NOMO-1 treated with DMSO at 0.1 percent for 48 hours (cell line): Measurements from ENCODE around the gene SRGAP2B.
"Not testable (repeated sequence)": the region's sequence is repeated elsewhere in the genome, so short reads cannot be mapped to it uniquely, and the experiment has no call there.

Experiments
- DNase-seq: peaks from one replicate; lab custom pipeline; 2025; ENCODE audit not compliant: unreplicated experiment; lab: John Stamatoyannopoulos, UW

The SRGAP2B gene

GRCh38 chr1:145095284-145096057, at the start of gene SRGAP2B, which contains the start of gene FAM72D:
Gene SRGAP2B (minus strand): TSS chr1:145095328. CDS start chr1:145092901, 2,427 bp downstream.
Gene FAM72D (plus strand): TSS chr1:145095974. CDS start chr1:145096848, 874 bp downstream.
- DNase-seq: not testable (repeated sequence)

GRCh38 chr1:145144264-145144913, 49.3 kb upstream of the SRGAP2B start:
- not testable (repeated sequence) for DNase-seq

GRCh38 chr1:145140549-145140948, 45.4 kb upstream of the SRGAP2B start:
- not testable (repeated sequence) for DNase-seq

DNA sequence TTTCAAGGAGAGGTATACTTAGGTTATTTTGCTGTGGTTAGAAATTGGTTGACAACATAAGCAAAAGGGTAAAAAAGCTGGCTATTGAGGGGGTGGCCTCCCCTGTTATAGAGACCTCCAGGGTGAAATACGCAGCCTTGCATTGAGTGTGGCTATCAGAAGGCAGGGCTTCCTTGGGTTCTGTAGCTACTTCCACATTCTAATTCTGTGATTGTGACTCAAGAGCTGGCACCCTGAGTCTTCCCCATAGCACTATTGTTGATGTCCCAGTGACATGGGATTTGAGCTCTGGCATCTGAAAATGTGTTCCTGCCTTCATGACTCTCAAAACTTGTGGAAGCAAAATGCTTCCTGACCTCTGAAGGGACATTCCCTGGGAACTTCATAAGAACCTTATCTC, 39.3 kb upstream of the SRGAP2B start:
- not testable (repeated sequence) for DNase-seq

DNA sequence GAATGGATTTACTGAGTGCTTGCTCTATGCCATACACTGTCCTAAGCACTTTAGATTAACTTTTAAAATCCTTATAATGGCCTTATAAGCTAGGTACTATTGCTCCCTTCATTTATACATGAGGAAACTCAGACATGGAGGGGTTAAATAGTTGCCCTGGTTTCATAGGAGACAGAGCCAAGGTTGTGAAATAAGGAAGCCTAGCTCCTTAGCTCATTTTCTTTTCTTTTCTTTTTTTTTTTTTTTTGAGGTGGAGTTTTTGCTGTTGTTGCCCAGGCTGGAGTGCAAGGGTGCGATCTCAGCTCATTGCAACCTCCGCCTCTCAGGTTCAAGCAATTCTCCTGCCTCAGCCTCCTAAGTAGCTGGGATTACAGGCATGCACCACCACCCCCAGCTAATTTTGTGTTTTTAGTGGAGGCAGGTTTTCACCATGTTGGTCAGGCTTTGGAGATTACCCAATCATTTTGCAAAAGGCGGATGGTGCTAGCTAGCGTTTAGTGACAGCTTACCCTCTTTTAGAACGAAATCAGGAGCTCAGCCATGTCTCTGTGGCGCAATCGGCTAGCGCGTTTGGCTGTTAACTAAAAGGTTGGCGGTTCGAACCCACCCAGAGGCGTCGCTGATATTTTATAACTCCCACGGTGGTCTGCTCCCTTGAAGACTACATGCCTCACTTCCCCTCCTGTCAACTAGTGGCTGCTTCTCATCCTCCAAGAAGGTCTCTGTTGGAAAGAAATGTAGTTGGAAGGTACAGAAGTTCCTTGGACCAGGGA, 33.8 kb upstream of the SRGAP2B start:
- not testable (repeated sequence) for DNase-seq

- DNase-seq: not testable (repeated sequence)
These were observed 32.0 kb upstream of the SRGAP2B start for GRCh38 chr1:145127144-145127543.

- not testable (repeated sequence) for DNase-seq
These were observed 30.0 kb upstream of the SRGAP2B start for GRCh38 chr1:145125112-145125511.

- DNase-seq: not testable (repeated sequence)
These were observed 29.0 kb upstream of the SRGAP2B start for GRCh38 chr1:145123992-145124641.

DNA sequence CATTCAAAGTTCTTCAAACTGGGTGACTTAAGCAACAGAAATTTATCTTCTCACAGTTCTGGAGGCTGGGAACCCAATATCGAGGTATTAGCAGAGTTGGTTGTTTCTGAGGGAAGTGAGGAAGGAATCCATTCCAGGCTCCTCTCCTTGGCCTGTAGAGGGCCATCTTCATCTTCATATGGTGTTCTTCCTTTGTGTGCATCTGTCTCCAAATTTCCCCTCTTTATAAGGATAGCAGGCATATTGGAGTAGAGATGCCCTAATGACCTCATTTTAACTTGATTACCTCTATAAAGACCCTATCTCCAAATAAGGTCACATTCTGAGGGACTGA, 27.9 kb upstream of the SRGAP2B start:
- not testable (repeated sequence) for DNase-seq

- DNase-seq: not testable (repeated sequence)
These were observed 27.4 kb upstream of the SRGAP2B start for GRCh38 chr1:145122344-145123061.

GRCh38 chr1:145119842-145120241, 24.7 kb upstream of the SRGAP2B start:
- not testable (repeated sequence) for DNase-seq

GRCh38 chr1:145115587-145116493, 20.7 kb upstream of the SRGAP2B start:
- DNase-seq: not testable (repeated sequence)

- DNase-seq: not testable (repeated sequence)
These were observed 19.5 kb upstream of the SRGAP2B start for GRCh38 chr1:145114560-145115057.

DNA sequence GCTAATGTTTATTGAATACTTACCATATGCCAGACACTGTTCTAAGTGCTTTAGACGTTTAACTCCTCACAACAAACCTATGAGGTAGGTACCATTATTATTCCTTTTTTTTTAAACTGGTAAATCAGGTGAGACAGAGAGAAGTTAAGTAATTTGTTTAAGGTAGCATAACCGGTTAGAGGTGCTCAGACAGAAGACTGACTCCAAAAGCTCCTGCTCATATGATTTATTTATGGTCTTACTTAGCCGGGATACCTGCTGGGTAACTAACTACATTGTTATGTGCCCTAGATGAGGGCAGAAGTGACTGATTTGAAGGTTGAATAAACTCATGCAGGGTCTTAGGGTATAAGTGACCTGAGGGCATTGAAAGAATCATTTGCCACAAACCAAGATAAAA, 17.6 kb upstream of the SRGAP2B start:
- DNase-seq: not testable (repeated sequence)

DNA sequence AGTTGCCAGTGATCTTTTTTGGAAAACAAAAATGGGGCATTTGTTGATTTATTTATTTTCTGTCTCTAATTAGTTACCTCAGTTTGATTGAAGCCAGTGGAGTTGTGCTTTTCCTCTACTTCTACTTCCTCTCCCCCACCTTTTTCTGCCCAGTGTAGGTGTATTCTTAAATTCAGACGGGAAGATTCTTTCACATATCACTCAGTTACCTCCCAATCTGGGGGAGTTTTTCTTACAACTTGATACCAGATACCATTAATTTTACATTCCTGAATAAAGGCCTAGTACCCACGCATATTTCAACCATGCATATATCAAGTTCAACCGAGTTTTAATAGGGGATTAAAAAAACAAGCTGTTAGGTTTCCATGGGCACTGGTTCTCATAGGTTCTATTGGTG, 16.5 kb upstream of the SRGAP2B start:
- not testable (repeated sequence) for DNase-seq

DNA sequence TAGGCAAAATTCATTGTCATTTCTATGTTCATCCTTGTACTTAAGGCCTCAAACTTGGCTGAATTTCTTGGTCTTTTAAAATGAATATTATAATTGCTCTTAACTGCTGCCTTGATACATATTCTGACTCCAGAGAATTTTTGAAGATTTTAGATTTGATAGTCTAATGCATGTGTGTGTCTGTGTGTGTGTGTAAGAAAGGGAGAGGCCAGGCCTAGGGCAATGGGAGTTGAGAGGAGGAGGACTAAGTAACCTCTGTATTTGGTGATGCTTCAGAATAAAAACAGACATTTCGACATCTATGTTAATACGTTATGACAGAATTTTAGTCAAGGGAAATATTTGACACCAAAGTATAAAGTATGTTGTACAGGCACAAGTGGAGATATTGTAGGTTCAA, 8.2 kb upstream of the SRGAP2B start:
- not testable (repeated sequence) for DNase-seq

GRCh38 chr1:145101725-145102124, 6.6 kb upstream of the SRGAP2B start:
- not testable (repeated sequence) for DNase-seq

DNA sequence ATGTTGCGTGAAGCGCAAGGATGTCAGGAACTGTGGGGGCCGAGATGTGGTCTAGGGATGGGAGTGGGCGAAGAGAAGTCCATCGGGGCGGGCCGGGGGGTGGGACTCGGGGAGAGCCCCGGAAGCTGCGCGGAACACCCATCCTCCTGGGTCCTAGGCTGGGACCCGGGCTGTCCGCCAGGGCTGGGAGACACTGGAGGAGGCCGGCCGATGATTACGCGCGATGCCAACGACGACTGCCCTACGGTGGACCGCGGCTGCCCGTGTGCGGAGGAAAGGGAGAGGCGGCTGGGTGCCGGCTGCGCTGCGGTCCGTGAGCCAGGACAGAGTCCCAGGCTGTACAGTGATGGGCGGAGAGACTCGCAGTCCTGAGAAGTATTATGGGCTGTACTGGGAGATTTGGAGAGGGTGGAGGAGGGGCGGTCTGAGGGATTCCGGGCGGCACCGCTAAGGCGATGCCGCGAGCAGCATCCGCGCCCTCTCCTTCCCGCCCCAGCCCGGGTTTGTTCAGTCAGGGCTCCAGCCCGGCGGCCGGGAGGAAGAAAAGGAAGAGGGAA, 395 bp downstream of the SRGAP2B start:
- DNase-seq: not testable (repeated sequence)
